ENCODE measurements around the gene MPPED1. TPM values are rescaled to one million over a fixed set of nuclear protein-coding genes. Genes with fewer than 3 reads are reported as not detected.

Gene MPPED1
- total and polyA plus RNA-seq, 2 donors (not counting 3 experiments of a cell fraction or from before 2014, with no cell fraction given), result not detected

GRCh38 chr22:43439368-43440103 is 27.7 kb downstream of the MPPED1 start:
- no peaks in the 10 kb centered on the region for H3K36me3 ChIP-seq (ENCODE audit: control insufficient read depth in 2 of 2, extremely low read depth in 1 of 2, insufficient read depth in 2 of 2, low read length in 2 of 2)
- no peak overlapping the region for H3K4me2 ChIP-seq (ENCODE audit: insufficient read depth, low read length)
- intact Hi-C loops (cut with micrococcal nuclease) (no loop called here), dilution Hi-C loops (cut with MboI; ENCODE audit: extremely low pct_ligation_motif_present, low sequenced_read_pairs) (no loop called here)
- BruUV-seq (replicated peaks), result no TSS peak
- H3K27ac ChIP-seq (ENCODE audit: insufficient read depth, low read depth, low read length), result no peak overlapping the region
- no peaks in the 10 kb centered on the region for H3K79me2 ChIP-seq (ENCODE audit: control insufficient read depth, insufficient read depth, low read length)
- H3K27me3 ChIP-seq (ENCODE audit: control insufficient read depth in 2 of 2, insufficient read depth in 2 of 2, low read length in 2 of 2), result no peaks in the 10 kb centered on the region
- no peaks in the 10 kb centered on the region for H3K9me3 ChIP-seq (replicated peaks; ENCODE audit: control insufficient read depth, insufficient read depth, low read length)
- H3K9me1 ChIP-seq (replicated peaks; ENCODE audit: control insufficient read depth, extremely low read depth, insufficient read depth, low read length), result no peaks in the 10 kb centered on the region
- CTCF ChIA-PET, result no interaction called here
- no peaks in the 10 kb centered on the region for H3K4me1 ChIP-seq (ENCODE audit: control insufficient read depth, extremely low read depth, insufficient read depth, low read length)
- H3K4me3 ChIP-seq (replicated peaks in 1 of 3; ENCODE audit: insufficient read depth in 1 of 3, low read depth in 1 of 3, low read length in 3 of 3), result no peak overlapping the region
- FAIRE-seq, result no peak
- H4K20me1 ChIP-seq (replicated peaks; ENCODE audit: control insufficient read depth, extremely low read depth, insufficient read depth, low read length), result no peaks in the 10 kb centered on the region
- DNase-seq (ENCODE audit: low read depth, low spot score), result no peak
- H2AFZ ChIP-seq (ENCODE audit: low read depth, low read length), result no peak overlapping the region
- POLR2A ChIA-PET, result no interaction called here
- H3K9ac ChIP-seq (replicated peaks; ENCODE audit: extremely low read depth, insufficient read depth, low read length), result no peak overlapping the region
- no peak for TF ChIP-seq EZH2 (IDR thresholded peaks at IDR 0.05; ENCODE audit: borderline replicate concordance, low read depth, low read length, severe bottlenecking)
- TF ChIP-seq CTCF (IDR thresholded peaks at IDR 0.05; ENCODE audit: extremely low read depth in 1 of 2, insufficient read depth in 1 of 2, low read depth in 1 of 2, low read length in 2 of 2), result no peak
- TF ChIP-seq POLR2A (IDR thresholded peaks at IDR 0.05; ENCODE audit: low read depth, low read length), result no peak
- TF ChIP-seq MAX (IDR thresholded peaks at IDR 0.05; ENCODE audit: insufficient read depth, insufficient read length), result no peak
- TF ChIP-seq GATA2 (IDR thresholded peaks at IDR 0.05; ENCODE audit: insufficient read depth, insufficient read length, low read depth, low read length), result no peak
- TF ChIP-seq POLR2AphosphoS5 (IDR thresholded peaks at IDR 0.05; ENCODE audit: insufficient read depth, low read depth, low read length), result no peak
- TF ChIP-seq JUN (IDR thresholded peaks at IDR 0.05; ENCODE audit: borderline replicate concordance, insufficient read depth, insufficient read length, low read depth), result no peak
- TF ChIP-seq MYC (IDR thresholded peaks at IDR 0.05; ENCODE audit: low read depth, low read length), result no peak
- TF ChIP-seq FOS (IDR thresholded peaks at IDR 0.05; ENCODE audit: borderline replicate concordance, insufficient read depth, low read length), result no peak
